Skeletal muscle tissue (tissue), 4 donors: ENCODE data around the gene GALE. TPM values are rescaled to one million over a fixed set of nuclear protein-coding genes. Genes with fewer than 3 reads are reported as not detected.
"Not testable (repeated sequence)": the region's sequence is repeated elsewhere in the genome, so short reads cannot be mapped to it uniquely, and the experiment has no call there.

Experiments
- H3K27ac ChIP-seq: one replicate; pipeline ENCODE4 v1.7.0; 2013; ENCODE audit warnings: mild to moderate bottlenecking, low read depth, low read length, inconsistent platforms
- H3K27me3 ChIP-seq, 3 donors: one replicate each; pipeline ENCODE4 v1.7.0; 2013; ENCODE audit warnings: low read length in 3 of 3; ENCODE audit not compliant: control insufficient read depth in 3 of 3, insufficient read depth in 3 of 3
- H3K36me3 ChIP-seq, 3 donors: one replicate each; pipeline ENCODE4 v1.7.0; 2013; ENCODE audit warnings: low read length in 3 of 3; ENCODE audit not compliant: control insufficient read depth in 3 of 3, insufficient read depth in 3 of 3
- H3K4me1 ChIP-seq, 3 donors: one replicate each; pipeline ENCODE4 v1.7.0; 2013; ENCODE audit warnings: low read length in 3 of 3, mild to moderate bottlenecking in 3 of 3; ENCODE audit not compliant: control insufficient read depth in 3 of 3, insufficient read depth in 3 of 3
- H3K4me3 ChIP-seq, 3 donors: one replicate each; pipeline ENCODE4 v1.7.0; 2013; ENCODE audit warnings: low read length in 3 of 3
- H3K9ac ChIP-seq, 3 donors: one replicate each; pipeline ENCODE4 v1.7.0; 2013; ENCODE audit warnings: low read length in 3 of 3, mild to moderate bottlenecking in 3 of 3, moderate library complexity in 2 of 3, low read depth in 1 of 3
- H3K9me3 ChIP-seq, 3 donors: one replicate each; pipeline ENCODE4 v1.7.0; 2013; ENCODE audit warnings: low read length in 3 of 3; ENCODE audit not compliant: control insufficient read depth in 3 of 3
- total RNA-seq: library from RNA; depleted of rRNA; stranded (reverse); fragments of >200 nt; gene quantifications from one replicate; pipeline ENCODE4 v1.2.3, GENCODE V29; 2014
- donor health status: Osteomylitis.

GALE gene
- total RNA-seq, 1 donor from 2014 or later, result 17.2 TPM

DNA sequence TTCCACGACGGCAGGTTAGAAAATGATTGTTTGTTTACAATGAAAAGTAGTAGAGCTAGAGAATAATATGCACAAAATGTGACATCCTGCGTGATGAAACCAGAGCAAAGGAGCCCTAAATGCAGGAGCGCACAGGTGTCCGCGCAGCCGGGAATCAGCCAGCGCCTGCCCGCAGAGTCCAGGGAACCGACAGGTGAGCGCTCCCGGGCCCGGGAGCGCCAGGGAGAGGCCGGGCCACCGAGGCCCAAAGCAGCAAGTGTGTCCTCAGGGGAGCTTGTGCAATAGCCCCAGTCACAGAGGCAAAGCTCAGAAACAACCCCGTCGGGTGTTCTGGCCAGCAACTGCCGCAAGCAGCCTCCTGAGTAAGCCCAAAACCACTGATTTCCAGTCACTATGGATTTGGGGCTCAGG, 789 bp upstream of the GALE start:
- no peaks in the 10 kb centered on the region for H3K9me3 ChIP-seq

DNA sequence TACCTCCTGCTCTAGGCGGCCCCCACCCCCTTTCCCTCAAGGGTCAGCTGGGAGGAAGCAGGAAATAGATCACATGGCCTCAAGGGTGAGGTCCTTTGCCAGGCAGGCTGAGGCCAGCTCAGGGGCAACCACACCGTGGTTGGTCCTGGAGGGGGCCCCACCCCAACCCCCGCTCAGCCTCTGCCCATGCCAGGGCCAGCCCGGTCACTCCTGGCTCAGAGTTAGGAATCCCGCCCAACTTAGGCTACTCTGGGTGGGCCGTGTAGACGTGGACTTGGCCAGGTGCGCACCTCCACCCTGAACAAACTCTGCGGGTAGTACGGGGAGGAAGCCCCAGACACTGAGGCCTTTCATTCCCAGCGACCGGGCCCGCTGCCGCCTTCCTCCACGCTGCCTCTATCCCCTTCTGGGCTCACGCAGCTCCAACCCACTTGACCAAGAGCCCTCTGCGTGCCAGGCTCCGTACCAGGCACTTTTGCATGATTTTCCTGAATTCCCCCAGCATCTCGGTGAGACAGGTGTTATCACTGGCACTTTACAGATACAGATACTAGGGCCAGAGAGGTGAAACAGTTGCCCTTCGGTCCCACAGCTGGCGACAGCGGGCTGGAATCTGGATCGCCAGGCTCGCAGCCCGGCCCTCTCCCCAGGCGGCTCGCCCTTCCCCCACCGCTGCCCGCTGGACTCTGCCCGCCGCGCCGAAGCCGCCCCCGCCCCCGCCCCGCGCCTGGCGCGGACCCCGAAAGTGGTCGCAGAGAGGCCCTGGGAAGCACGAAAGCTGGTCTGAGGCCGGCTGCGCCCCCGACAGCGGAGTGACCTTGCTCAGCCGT, 769 bp downstream of the GALE start:
- Histone ChIP-seq H3K9me3 (no peaks in the 10 kb centered on the region), H3K4me1 (peaks cover 19 to 37% (median 25%) of the 10 kb centered on the region in 3 donors), H3K36me3 (peaks cover 12 to 29% (median 27%) of the 10 kb centered on the region in 3 donors), H3K9ac (peak overlapping the region; percentile 79 to 85 (median 85)), H3K27ac (peak overlapping the region; percentile 88), H3K4me3 (peak overlapping the region; percentile 76 to 90 (median 87)), H3K27me3 (no peaks in the 10 kb centered on the region)

More for the DNA sequence above, 789 bp upstream of the GALE start:
- Histone ChIP-seq H3K4me3 (peak overlapping the region; percentile 83 to 87 (median 85)), H3K36me3 (peaks cover 17 to 33% (median 33%) of the 10 kb centered on the region in 3 donors), H3K4me1 (peaks cover 19 to 37% (median 25%) of the 10 kb centered on the region in 3 donors), H3K27me3 (no peaks in the 10 kb centered on the region), H3K27ac (peak overlapping the region; percentile 88), H3K9ac (peak overlapping the region; percentile 79 to 87 (median 86))

DNA sequence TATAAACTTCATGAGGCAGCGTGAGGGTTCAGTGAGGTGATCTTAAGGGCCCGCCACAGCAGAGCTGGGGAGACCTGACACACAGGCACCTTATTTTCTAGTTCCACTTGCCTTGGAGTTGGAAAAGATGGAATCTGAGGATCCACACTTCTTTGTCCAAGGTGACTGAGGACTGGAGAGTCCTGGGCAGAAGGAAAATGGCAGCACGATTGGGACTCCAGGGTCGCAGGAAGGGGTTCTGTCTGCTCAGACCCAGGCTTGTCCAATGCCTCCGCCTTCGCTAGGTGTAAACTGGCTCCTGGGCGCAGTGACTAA, 1.3 kb downstream of the GALE start:
- Histone ChIP-seq H3K9ac (peak overlapping the region in 2 of 3 donors; percentile 85), H3K36me3 (peaks cover 12 to 25% (median 23%) of the 10 kb centered on the region in 3 donors), H3K4me3 (peak overlapping the region; percentile 76 to 90 (median 87)), H3K9me3 (no peaks in the 10 kb centered on the region), H3K27me3 (no peaks in the 10 kb centered on the region), H3K27ac (peak overlapping the region; percentile 88), H3K4me1 (peaks cover 19 to 37% (median 25%) of the 10 kb centered on the region in 3 donors)

DNA sequence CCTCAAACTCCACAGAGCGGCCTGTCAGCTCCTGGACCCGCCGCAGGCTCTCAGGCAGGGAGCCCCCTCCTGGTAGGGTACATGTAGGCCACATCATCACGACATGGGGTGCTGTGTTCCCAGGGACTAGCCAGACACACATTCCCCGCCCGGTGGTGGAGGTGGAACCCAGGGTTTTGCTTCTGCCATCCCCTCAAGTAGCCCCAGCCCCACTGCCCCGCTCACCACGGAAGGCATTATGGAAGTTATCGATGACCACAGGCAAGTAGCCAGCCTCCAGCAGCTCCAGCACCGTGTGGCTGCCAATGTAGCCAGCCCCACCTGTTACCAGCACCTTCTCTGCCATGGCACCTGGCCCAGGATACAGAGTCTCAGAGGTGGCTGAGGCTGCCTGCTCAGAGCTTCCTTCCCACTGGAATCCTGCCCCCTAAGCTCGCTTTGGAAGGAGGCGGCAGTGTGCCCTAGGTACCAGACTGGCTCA, 1.9 kb downstream of the GALE start:
- peak overlapping the region; percentile 88 for H3K27ac ChIP-seq
- peaks cover 9 to 23% (median 20%) of the 10 kb centered on the region in 3 donors for H3K36me3 ChIP-seq
- peak overlapping the region in 1 of 3 donors; percentile 85 for H3K9ac ChIP-seq
- H3K4me1 ChIP-seq, result peaks cover 19 to 37% (median 25%) of the 10 kb centered on the region in 3 donors
- H3K27me3 ChIP-seq, result no peaks in the 10 kb centered on the region
- no peak overlapping the region for H3K4me3 ChIP-seq
- no peaks in the 10 kb centered on the region for H3K9me3 ChIP-seq

DNA sequence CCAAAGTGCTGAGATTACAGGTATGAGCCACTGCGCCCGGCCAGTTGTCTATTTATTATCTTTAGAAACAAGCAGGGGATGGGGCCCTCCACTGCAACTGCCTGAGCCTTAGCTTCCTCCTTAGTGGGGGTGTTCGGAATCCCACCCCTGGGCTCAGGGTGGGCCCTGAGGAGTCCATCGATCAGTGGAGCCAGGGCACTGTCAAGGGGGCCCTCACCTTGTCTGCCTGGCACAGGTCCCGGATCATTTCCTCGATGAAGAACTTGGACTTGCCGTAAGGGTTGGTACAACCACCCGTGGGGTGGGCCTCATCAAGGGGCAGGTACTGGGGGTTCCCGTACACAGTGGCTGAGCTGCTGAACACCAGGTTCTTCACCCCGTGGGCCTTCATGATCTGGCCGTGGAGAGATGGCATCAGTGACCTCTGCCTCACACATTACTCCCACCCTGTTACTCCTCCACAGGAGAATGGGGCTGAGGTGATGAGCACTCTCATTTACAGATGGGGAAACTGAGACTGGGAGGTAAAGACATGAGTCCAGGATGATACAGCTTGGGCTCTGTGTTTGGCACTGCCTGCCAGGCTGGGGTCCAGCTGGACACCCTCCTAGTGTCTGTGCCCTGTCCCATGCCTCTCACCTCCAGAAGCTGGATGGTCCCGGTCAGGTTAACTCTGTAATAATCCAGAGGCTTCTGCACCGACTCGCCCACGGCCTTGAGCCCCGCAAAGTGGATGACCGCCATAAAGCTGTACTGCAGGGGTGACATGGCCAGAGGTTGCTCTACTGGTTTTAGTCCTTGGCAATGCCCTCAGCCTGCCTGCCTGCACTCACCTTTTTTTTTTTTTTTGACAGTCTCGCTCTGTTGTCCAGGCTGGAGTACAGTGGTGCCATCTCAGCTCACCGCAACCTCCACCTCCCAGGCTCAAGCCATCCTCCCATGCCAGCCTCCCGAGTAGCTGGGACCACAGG, 2.8 kb downstream of the GALE start:
- Histone ChIP-seq H3K4me3 (no peak overlapping the region), H3K27ac (no peak overlapping the region), H3K36me3 (peaks cover 15 to 22% (median 19%) of the 10 kb centered on the region in 3 donors), H3K9me3 (no peaks in the 10 kb centered on the region), H3K9ac (no peak overlapping the region), H3K4me1 (peaks cover 25 to 46% (median 33%) of the 10 kb centered on the region in 3 donors), H3K27me3 (no peaks in the 10 kb centered on the region)

DNA sequence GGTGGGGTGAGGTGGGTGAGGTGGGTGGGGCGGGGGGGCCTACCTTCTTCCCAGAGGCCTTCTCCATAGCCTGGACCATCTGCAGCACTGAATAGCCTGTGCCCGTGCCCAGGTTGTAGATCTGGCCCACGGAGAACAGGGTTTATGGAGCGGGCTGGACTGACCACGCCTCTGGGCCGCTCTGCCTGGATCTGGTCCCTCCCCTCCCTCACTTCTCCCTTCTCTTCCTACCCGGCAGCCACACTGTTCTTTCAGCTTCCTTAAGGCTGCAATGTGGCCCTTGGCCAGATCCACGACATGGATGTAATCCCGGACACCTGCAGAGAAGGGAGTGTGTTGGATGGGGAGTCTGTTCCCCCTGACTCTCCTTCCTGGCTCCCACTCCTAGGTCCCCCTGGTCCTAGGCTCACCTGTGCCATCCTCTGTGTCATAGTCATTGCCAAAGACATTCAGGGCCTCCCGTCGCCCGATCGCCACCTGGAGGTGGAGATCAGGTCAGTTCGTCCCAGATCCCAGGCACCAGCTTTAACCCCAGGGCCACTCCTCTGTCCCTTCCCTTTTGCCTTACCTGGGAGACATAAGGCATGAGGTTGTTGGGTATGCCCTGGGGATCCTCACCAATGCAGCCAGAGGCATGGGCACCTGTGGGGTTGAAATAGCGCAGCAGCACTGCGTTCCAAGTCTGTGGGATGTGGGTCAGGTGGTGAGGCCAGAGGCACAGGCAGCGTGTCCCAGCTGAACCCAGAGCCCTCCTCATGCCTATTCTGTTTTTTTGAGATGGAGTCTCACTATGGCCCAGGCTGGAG, 3.9 kb downstream of the GALE start:
- no peaks in the 10 kb centered on the region for H3K27me3 ChIP-seq
- H3K4me3 ChIP-seq, result no peak overlapping the region
- peaks cover 15 to 19% (median 17%) of the 10 kb centered on the region in 3 donors for H3K36me3 ChIP-seq
- no peaks in the 10 kb centered on the region for H3K9me3 ChIP-seq
- H3K27ac ChIP-seq, result no peak overlapping the region
- peaks cover 35 to 51% (median 42%) of the 10 kb centered on the region in 3 donors for H3K4me1 ChIP-seq
- no peak overlapping the region for H3K9ac ChIP-seq

DNA sequence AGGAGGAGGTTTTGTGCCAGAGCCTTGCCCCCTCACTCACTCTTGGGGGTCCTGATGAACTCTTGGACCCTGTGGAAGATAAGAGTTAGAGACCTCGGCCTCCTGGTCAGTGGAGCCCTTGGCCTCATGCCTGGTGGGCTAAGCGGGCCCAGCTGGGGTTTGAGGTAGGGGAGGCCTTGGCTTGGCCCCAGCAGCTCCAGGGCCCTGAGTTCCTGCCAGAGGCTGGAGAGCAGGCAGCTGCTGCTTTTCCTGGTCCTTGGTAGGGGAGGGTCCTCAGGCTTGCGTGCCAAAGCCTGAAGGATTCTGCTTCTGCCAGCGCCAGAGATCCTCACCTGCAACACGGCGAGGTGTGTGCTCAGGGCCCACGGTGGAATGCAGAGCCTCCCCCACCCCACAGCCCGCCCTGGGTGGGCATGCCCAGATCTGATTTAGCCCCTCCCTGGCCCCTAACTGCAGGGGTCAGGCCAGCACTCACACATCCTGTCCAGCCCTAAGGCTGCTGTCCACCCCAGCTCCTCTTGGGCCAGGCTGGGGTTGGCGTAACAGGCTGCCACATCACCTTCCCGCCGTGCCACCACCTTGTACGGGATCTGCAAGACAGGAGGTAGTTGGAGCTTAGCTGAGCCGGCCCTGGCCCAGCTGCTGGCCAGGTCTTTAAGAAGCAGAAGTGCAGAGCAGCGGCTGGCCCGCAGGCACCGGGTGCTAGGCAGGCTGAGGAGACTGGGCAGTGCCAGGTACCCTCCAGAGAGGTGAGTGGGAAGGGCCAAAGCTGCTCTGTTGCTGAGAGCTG, 4.7 kb downstream of the GALE start:
- H3K9ac ChIP-seq, result no peak overlapping the region
- H3K4me3 ChIP-seq, result no peak overlapping the region
- H3K36me3 ChIP-seq, result peaks cover 15 to 19% (median 17%) of the 10 kb centered on the region in 3 donors
- peaks cover 33 to 46% (median 37%) of the 10 kb centered on the region in 3 donors for H3K4me1 ChIP-seq
- H3K27me3 ChIP-seq, result no peaks in the 10 kb centered on the region
- H3K27ac ChIP-seq, result no peak overlapping the region
- H3K9me3 ChIP-seq, result no peaks in the 10 kb centered on the region

DNA sequence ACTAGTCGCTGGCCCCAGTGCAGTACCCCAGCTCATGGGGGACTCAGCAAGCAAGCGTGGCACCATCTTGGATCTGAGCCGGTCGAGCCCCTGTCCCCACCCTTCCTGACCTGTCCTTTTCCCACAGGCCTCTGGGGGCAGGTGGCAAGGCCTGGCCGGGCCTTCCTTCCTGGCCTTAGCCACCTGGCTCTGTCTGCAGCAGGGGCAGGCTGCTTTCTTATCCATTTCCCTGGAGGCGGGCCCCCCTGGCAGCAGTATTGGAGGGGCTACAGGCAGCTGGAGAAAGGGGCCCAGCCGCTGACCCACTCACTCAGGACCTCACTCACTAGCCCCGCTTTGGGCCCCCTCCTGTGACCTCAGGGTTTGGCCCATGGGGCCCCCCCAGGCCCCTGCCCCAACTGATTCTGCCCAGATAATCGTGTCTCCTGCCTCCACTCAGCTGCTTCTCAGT, 5.8 kb downstream of the GALE start:
- H3K4me3 ChIP-seq, H3K9me3 ChIP-seq, H3K9ac ChIP-seq, H3K27ac ChIP-seq, H3K27me3 ChIP-seq: not testable (repeated sequence)
- Histone ChIP-seq H3K4me1 (peaks cover 37 to 53% (median 43%) of the 10 kb centered on the region in 3 donors), H3K36me3 (peaks cover 15 to 19% (median 17%) of the 10 kb centered on the region in 3 donors)
